NCI-H2107 treated with DMSO at 0.1 percent for 48 hours (cell line): ENCODE results near the gene BRCA2.
"Not testable (repeated sequence)": the region's sequence is repeated elsewhere in the genome, so short reads cannot be mapped to it uniquely, and the experiment has no call there.

ENCODE experiments used
- DNase-seq: peaks from one replicate; lab custom pipeline; 2025; ENCODE audit not compliant: unreplicated experiment; lab: John Stamatoyannopoulos, UW

BRCA2 gene

GRCh38 chr13:32309312-32310133 lies 5.8 kb upstream of the BRCA2 start:
- DNase-seq: no peak

GRCh38 chr13:32310134-32310706 lies 5.1 kb upstream of the BRCA2 start:
- peak; percentile 28 for DNase-seq

- no peak for DNase-seq
These were observed 4.0 kb upstream of the BRCA2 start for GRCh38 chr13:32311188-32311897.

GRCh38 chr13:32314271-32315237 lies 754 bp upstream of the BRCA2 start:
- no peak for DNase-seq

GRCh38 chr13:32316028-32316339 lies 676 bp downstream of the BRCA2 start:
- no peak for DNase-seq

GRCh38 chr13:32316501-32316900 lies 1.2 kb downstream of the BRCA2 start:
- no peak for DNase-seq

- no peak for DNase-seq
These were observed 2.6 kb downstream of the BRCA2 start for GRCh38 chr13:32317716-32318465.

GRCh38 chr13:32320528-32320927 lies 5.2 kb downstream of the BRCA2 start:
- no peak for DNase-seq

GRCh38 chr13:32323912-32324311 lies 8.6 kb downstream of the BRCA2 start:
- DNase-seq: no peak

GRCh38 chr13:32330441-32330840 lies 15.1 kb downstream of the BRCA2 start:
- DNase-seq: no peak

GRCh38 chr13:32334671-32335070 lies 19.4 kb downstream of the BRCA2 start:
- no peak for DNase-seq

- no peak for DNase-seq
These were observed 25.6 kb downstream of the BRCA2 start for GRCh38 chr13:32340914-32341313.

GRCh38 chr13:32347651-32348050 lies 32.3 kb downstream of the BRCA2 start:
- no peak for DNase-seq

GRCh38 chr13:32350839-32351441 lies 35.6 kb downstream of the BRCA2 start:
- not testable (repeated sequence) for DNase-seq

- DNase-seq: no peak
These were observed 38.7 kb downstream of the BRCA2 start for GRCh38 chr13:32354040-32354439.

- DNase-seq: not testable (repeated sequence)
These were observed 40.6 kb downstream of the BRCA2 start for GRCh38 chr13:32355935-32356334.

GRCh38 chr13:32362574-32362973 lies 47.3 kb downstream of the BRCA2 start:
- DNase-seq: no peak

- DNase-seq: no peak
These were observed 55.5 kb downstream of the BRCA2 start for GRCh38 chr13:32370805-32371204.

- no peak for DNase-seq
These were observed 61.5 kb downstream of the BRCA2 start for GRCh38 chr13:32376642-32377415.
